Suppressor macrophage treated with lipopolysaccharide for 4 hours (primary cell): Measurements from ENCODE around the gene TOR1AIP2.

Experiments
- DNase-seq: peaks from one replicate; pipeline ENCODE4 v3.0.0-alpha.2; 2020

TOR1AIP2 gene

GRCh38 chr1:179825206-179825605 lies 52.4 kb downstream of the TOR1AIP2 start:
- no peak for DNase-seq

- no peak for DNase-seq
These were observed 53.3 kb downstream of the TOR1AIP2 start for GRCh38 chr1:179824265-179824664.

DNA sequence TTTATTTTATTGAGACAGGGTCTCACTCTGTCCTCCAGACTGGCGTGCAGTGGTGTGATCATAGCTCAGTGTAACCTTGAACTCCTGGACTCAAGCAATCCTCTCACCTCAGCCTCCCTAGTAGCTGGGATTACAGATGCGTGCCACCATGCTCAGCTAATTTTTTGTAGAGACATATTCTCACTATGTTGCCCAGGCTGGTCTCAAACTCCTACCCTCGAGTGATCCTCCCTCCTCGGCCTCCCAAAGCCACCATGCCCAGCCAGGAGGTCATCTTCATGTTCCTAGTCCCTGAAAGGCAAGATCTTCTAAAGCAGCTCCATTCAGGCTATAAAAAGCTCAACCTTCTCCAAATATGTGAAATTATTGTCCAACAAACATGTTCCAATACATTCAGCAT lies 53.9 kb downstream of the TOR1AIP2 start:
- no peak for DNase-seq

DNA sequence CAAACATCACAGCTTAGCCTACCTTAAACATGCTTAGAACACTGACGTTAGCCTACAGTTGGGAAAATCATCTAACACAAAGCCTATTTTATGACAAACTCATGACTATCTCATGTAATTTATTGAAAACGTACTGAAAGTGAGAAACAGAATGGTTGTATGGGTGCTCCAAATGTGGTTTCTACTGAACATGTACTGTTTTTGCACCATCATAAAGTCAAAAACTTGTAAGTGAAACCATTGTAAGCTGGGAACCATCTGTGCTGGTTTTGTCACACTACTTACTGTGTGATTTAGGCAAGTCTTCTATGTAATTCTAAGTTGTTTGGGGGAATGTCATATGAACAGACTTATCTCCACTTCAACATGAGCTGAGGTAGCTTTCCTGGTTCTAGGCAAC lies 55.5 kb downstream of the TOR1AIP2 start:
- DNase-seq, result no peak

DNA sequence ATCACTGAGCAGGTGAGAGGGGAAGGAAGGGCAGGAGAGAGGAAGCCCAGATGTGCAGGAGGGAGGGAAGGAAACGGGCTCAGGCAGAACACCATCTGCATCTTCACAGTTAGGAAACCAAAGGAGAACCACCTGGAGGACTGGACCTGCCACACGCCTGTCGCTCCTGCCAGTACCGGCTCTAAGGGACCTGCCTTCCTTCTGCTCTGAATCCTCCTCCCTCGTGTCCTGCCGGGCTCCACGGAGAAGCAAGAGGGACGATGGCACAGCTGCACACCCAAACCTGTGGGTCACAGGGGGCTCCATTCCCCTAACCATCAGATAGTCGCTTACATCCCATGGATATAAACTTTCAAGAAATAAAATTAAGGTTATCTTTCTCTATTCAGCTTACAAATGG lies 56.1 kb downstream of the TOR1AIP2 start:
- no peak for DNase-seq

GRCh38 chr1:179820226-179820970 lies 57.2 kb downstream of the TOR1AIP2 start:
- no peak for DNase-seq

DNA sequence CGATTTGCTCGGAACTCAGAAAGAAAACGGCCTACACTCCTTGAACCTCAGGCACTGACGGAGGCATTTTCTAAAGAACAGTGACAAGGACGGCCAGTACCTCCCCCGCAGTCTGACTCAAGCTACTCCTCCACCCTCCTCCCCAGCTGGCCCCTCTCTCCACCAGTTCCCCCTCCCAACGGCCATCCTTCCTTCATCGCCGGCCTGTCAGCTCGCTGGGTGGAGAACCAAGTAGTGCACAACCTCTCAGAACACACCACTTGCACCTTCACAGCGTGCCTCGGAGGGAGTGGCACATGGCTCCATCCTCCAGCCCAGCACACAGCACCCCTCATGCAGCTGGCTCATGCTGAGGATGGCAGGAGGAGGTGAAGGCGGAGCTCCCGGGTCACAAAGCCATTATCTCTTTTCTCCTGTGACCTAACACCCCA lies 58.8 kb downstream of the TOR1AIP2 start:
- no peak for DNase-seq

DNA sequence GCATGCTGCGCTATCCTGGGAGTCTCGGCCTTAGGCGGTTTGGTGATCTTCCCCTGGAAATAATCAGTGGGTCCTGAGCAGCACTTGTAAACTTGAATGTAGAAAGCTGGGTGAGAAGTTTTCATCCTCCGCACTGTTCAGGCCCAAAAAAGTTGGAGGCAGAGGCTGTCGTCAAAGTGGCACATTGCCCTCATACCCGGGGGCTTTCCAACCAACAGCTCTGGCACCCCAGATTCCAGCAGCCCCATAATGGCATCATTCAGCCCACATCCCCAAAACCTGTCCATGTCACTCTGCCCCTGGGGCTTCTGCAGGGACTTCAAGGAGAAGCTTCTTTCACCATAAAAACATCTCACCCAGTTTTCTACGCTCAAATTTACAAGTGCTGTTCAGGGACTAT lies 59.3 kb downstream of the TOR1AIP2 start:
- DNase-seq, result no peak

- no peak for DNase-seq
These were observed 59.8 kb downstream of the TOR1AIP2 start for GRCh38 chr1:179817789-179818188.

GRCh38 chr1:179817056-179817455 lies 60.5 kb downstream of the TOR1AIP2 start:
- DNase-seq, result no peak

- DNase-seq, result no peak
These were observed 61.2 kb downstream of the TOR1AIP2 start for GRCh38 chr1:179816196-179816960.

- no peak for DNase-seq
These were observed 62.0 kb downstream of the TOR1AIP2 start for GRCh38 chr1:179815641-179816040.

DNA sequence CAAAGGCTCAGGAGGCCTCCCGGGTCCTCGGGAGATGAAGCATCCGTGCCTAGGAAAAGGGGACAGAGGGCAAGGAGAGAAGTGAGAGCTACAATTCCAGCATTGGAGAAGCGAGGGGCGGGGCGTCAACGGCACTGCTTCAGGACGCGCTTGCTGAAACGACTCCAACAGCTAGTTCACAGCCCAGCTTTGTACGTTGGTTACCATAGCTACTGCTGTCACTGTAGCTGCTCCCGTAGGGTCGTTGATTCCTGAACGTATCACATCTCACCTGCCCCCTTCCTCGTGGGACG lies 63.1 kb downstream of the TOR1AIP2 start:
- DNase-seq, result no peak

- no peak for DNase-seq
These were observed 63.7 kb downstream of the TOR1AIP2 start for GRCh38 chr1:179813626-179814545.

- no peak for DNase-seq
These were observed 64.9 kb downstream of the TOR1AIP2 start for GRCh38 chr1:179812501-179813292.

DNA sequence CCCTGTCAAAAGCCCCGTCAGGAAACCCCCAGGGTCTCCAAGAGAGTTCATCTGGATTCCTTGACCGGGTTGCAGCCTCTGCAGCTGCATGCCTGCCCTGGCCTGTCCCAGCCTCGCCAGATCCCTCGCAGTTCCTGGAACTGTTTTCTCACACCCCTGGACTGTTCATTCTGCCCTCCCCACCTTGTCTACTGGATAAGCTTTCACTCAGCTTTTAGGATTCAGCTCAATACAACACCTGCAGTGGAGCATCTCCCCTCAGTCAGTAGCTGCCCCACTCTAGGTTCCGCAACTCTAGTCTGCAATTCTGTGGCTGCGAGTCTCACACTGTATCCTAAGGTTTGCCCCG lies 67.3 kb downstream of the TOR1AIP2 start:
- DNase-seq, result no peak

GRCh38 chr1:179809506-179810366 lies 67.9 kb downstream of the TOR1AIP2 start:
- DNase-seq, result peak; percentile 75

DNA sequence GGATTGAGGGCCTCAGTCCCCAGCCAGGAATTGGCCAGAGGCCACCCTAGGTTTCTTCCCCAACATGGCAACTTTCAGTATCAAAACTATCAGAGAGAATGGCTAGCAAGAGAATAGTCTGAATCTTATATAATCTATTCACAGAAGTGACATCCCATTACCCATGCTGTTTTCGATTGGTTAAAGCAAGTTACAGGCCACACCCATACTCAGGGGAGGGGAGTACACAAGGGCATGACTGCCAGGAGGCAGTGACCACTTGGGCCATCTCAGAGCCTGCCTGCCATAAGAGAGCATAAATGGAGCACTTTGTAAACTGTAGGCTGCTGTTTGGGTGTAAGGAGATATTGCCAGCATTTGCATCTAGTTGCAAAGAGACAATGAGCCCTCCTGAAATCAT lies 69.1 kb downstream of the TOR1AIP2 start:
- no peak for DNase-seq

- DNase-seq, result no peak
These were observed 69.7 kb downstream of the TOR1AIP2 start for GRCh38 chr1:179807691-179808485.

DNA sequence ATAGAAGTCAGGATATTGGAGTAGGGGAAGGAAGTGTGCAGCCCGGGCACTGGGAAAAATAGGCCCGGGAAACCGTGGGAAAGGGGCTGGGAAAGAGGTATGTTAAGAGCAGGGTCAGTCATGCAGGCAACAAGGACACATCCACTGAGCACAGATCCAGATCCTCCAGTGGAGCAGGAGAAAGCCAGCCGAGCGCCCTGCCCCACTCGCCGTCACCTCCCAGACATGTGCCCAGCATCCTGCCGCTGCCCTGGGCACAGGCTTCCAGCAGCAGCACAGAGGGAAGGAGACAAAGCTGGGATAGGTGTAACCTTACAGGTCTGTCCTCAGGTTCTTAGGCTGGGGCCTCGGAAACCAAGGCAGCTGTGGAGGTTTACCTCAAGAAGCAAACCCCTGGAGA lies 70.3 kb downstream of the TOR1AIP2 start:
- DNase-seq, result no peak

DNA sequence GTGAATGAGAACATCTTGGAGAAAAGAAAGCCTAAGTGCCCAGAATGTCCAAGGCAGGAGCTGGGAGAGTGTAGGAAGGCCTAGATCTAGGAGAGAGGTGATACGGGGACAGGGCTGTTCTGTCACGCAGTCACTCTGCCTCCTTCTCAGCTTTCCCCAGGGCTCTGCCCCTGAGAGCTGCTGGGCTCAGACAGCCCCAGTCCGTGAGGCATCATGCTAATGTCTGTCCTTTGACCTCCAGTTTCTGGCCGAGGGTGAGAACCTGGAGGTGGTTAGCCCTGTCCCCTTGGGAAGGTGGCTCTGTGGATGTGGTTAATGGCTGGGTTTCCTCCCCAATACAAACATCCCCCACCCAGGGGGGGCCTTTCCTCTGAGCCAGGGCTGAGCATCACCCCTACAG lies 71.3 kb downstream of the TOR1AIP2 start:
- no peak for DNase-seq
